ENCODE data around the gene SKIC2. TPM values are rescaled to one million over a fixed set of nuclear protein-coding genes. Genes with fewer than 3 reads are reported as not detected.

The SKIC2 gene
- total and polyA plus RNA-seq, 2 experiments from 2014 or later, result 46.9 to 54.9 TPM

GRCh38 chr6:31948753-31949413, 10.1 kb upstream of the SKIC2 start:
- 62 to 69% methylated on average over 6 of the region's 6 CpGs for WGBS, 2 experiments (ENCODE audit: low coverage in 1 of 2, low lambda C conversion rate in 2 of 2, missing lambda C conversion rate in 2 of 2)

GRCh38 chr6:31949926-31950548, 8.9 kb upstream of the SKIC2 start:
- no peaks in the 10 kb centered on the region for H3K9me2 ChIP-seq (ENCODE audit: insufficient read depth)
- no peaks in the 10 kb centered on the region for H4K20me1 ChIP-seq (ENCODE audit: insufficient read depth)
- no peak overlapping the region for H3K9ac ChIP-seq
- peaks cover 16% of the 10 kb centered on the region for H3K36me3 ChIP-seq (ENCODE audit: low read depth)
- 82 to 86% methylated on average over 7 of the region's 7 CpGs for WGBS, 2 experiments (ENCODE audit: low coverage in 1 of 2, low lambda C conversion rate in 2 of 2, missing lambda C conversion rate in 2 of 2)
- H2AFZ ChIP-seq, result no peak overlapping the region
- peaks cover 17% of the 10 kb centered on the region for H3K4me1 ChIP-seq (ENCODE audit: insufficient read depth)
- no peak for DNase-seq
- H3K79me2 ChIP-seq (ENCODE audit: insufficient read depth), result no peaks in the 10 kb centered on the region
- peaks cover 17% of the 10 kb centered on the region; the same call in 1 of the 2 replicates for H3F3A ChIP-seq (ENCODE audit: insufficient read depth)
- no peak overlapping the region for H3K27ac ChIP-seq
- H3K9me3 ChIP-seq (ENCODE audit: low read depth), result no peaks in the 10 kb centered on the region
- H3K27me3 ChIP-seq (replicated peaks; ENCODE audit: insufficient read depth), result no peaks in the 10 kb centered on the region
- in situ Hi-C loops (cut with MboI), result no loop called here
- no peak overlapping the region for H3K4me3 ChIP-seq
- H3K4me2 ChIP-seq (ENCODE audit: unreplicated experiment), result no peak overlapping the region
- TF ChIP-seq EZH2 (IDR thresholded peaks at IDR 0.05; ENCODE audit: insufficient read depth, poor library complexity, severe bottlenecking) (no peak), EZH2phosphoT487 (IDR thresholded peaks at IDR 0.05; ENCODE audit: insufficient read depth, low read depth) (no peak)

More at GRCh38 chr6:31948753-31949413, 10.1 kb upstream of the SKIC2 start:
- DNase-seq, result peak; percentile 71
- no peaks in the 10 kb centered on the region for H3K27me3 ChIP-seq (replicated peaks; ENCODE audit: insufficient read depth)
- no peak overlapping the region for H2AFZ ChIP-seq
- no peak overlapping the region for H3K4me2 ChIP-seq (ENCODE audit: unreplicated experiment)
- TF ChIP-seq EZH2 (IDR thresholded peaks at IDR 0.05; ENCODE audit: insufficient read depth, poor library complexity, severe bottlenecking), result no peak
- no peak for TF ChIP-seq EZH2phosphoT487 (IDR thresholded peaks at IDR 0.05; ENCODE audit: insufficient read depth, low read depth)
- no peak overlapping the region for H3K4me3 ChIP-seq
- H3F3A ChIP-seq (ENCODE audit: insufficient read depth), result peaks cover 15% of the 10 kb centered on the region; the same call in 1 of the 2 replicates
- no peaks in the 10 kb centered on the region for H4K20me1 ChIP-seq (ENCODE audit: insufficient read depth)
- no peaks in the 10 kb centered on the region for H3K9me2 ChIP-seq (ENCODE audit: insufficient read depth)
- H3K27ac ChIP-seq, result 0 out of 2 replicates have a peak overlapping the region, but pooled peaks have one; percentile 48
- H3K9me3 ChIP-seq (ENCODE audit: low read depth), result no peaks in the 10 kb centered on the region
- no peak overlapping the region for H3K9ac ChIP-seq
- H3K36me3 ChIP-seq (ENCODE audit: low read depth), result peaks cover 10% of the 10 kb centered on the region; the same call in 1 of the 2 replicates
- in situ Hi-C loops (cut with MboI), result no loop called here
- no peaks in the 10 kb centered on the region for H3K79me2 ChIP-seq (ENCODE audit: insufficient read depth)
- peaks cover 18% of the 10 kb centered on the region for H3K4me1 ChIP-seq (ENCODE audit: insufficient read depth)

DNA sequence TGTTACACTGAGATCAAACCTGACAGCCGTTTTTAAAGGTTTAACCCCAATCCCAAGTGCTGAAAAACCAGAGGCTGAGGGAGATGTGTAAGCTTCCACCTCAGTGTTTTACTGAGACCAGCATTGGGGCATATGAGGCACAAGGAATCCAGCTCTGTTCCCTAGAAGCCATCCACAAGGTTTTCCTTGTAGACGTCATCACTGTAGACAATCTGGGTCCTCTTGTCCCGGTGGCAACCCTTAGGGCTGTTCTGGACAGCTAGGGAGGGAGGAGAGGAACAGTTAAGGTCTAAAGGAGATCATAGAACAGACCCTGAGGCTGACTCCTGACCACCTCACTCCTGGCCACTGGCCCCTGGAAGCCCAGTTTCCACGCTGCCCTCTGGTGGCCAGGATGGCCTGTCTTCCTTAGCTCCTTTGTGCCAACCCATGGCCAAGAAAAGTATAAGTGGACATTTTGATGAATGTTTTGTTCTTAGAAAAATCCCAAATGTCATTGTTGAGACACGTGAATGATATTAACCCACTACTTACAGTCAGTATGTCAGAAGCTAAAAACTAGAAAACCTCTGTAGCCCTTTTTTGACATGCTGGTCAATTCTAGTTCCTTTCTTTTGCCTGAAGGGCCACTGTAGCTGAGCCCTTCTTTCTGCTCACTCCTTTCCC, 6.7 kb upstream of the SKIC2 start:
- H4K20me1 ChIP-seq (ENCODE audit: insufficient read depth), result no peaks in the 10 kb centered on the region
- H3K27me3 ChIP-seq (replicated peaks; ENCODE audit: insufficient read depth), result no peaks in the 10 kb centered on the region
- no peak overlapping the region for H3K4me2 ChIP-seq (ENCODE audit: unreplicated experiment)
- TF ChIP-seq EZH2phosphoT487 (IDR thresholded peaks at IDR 0.05; ENCODE audit: insufficient read depth, low read depth) (no peak), EZH2 (IDR thresholded peaks at IDR 0.05; ENCODE audit: insufficient read depth, poor library complexity, severe bottlenecking) (no peak)
- no peak overlapping the region for H3K9ac ChIP-seq
- peak; percentile 81 for DNase-seq
- H3K4me1 ChIP-seq (ENCODE audit: insufficient read depth), result peaks cover 7% of the 10 kb centered on the region
- no peak overlapping the region for H3K27ac ChIP-seq
- H3K4me3 ChIP-seq, result no peak overlapping the region
- no peaks in the 10 kb centered on the region for H3K9me2 ChIP-seq (ENCODE audit: insufficient read depth)
- H3K79me2 ChIP-seq (ENCODE audit: insufficient read depth), result peaks cover 12% of the 10 kb centered on the region
- peaks cover 20% of the 10 kb centered on the region; the same call in 1 of the 2 replicates for H3F3A ChIP-seq (ENCODE audit: insufficient read depth)
- H3K9me3 ChIP-seq (ENCODE audit: low read depth), result no peaks in the 10 kb centered on the region
- H2AFZ ChIP-seq, result no peak overlapping the region
- peaks cover 33% of the 10 kb centered on the region for H3K36me3 ChIP-seq (ENCODE audit: low read depth)
- 39 to 49% methylated on average over 5 of the region's 5 CpGs for WGBS, 2 experiments (ENCODE audit: low coverage in 1 of 2, low lambda C conversion rate in 2 of 2, missing lambda C conversion rate in 2 of 2)
- in situ Hi-C loops (cut with MboI), result no loop called here

GRCh38 chr6:31952890-31953289, 6.1 kb upstream of the SKIC2 start:
- no peak for DNase-seq
- peaks cover 18% of the 10 kb centered on the region for H3K79me2 ChIP-seq (ENCODE audit: insufficient read depth)

More at GRCh38 chr6:31952890-31953289, 6.1 kb upstream of the SKIC2 start:
- no peaks in the 10 kb centered on the region for H3K27me3 ChIP-seq (replicated peaks; ENCODE audit: insufficient read depth)
- H3K4me1 ChIP-seq (ENCODE audit: insufficient read depth), result peaks cover 13% of the 10 kb centered on the region
- no peak overlapping the region for H2AFZ ChIP-seq
- H3K36me3 ChIP-seq (ENCODE audit: low read depth), result peaks cover 33% of the 10 kb centered on the region
- in situ Hi-C loops (cut with MboI), result no loop called here
- no peaks in the 10 kb centered on the region for H4K20me1 ChIP-seq (ENCODE audit: insufficient read depth)
- H3K9ac ChIP-seq, result no peak overlapping the region
- 70 to 80% methylated on average over 5 of the region's 5 CpGs for WGBS, 2 experiments (ENCODE audit: low coverage in 1 of 2, low lambda C conversion rate in 2 of 2, missing lambda C conversion rate in 2 of 2)
- peaks cover 25% of the 10 kb centered on the region; the same call in 1 of the 2 replicates for H3F3A ChIP-seq (ENCODE audit: insufficient read depth)
- no peaks in the 10 kb centered on the region for H3K9me2 ChIP-seq (ENCODE audit: insufficient read depth)
- no peaks in the 10 kb centered on the region for H3K9me3 ChIP-seq (ENCODE audit: low read depth)
- H3K4me3 ChIP-seq, result no peak overlapping the region
- no peak overlapping the region for H3K4me2 ChIP-seq (ENCODE audit: unreplicated experiment)
- TF ChIP-seq EZH2phosphoT487 (IDR thresholded peaks at IDR 0.05; ENCODE audit: insufficient read depth, low read depth) (no peak), EZH2 (IDR thresholded peaks at IDR 0.05; ENCODE audit: insufficient read depth, poor library complexity, severe bottlenecking) (no peak)
- H3K27ac ChIP-seq, result no peak overlapping the region

Measured in GM23248 (cell line).